NCI-H1436 (cell line): ENCODE results near the gene TMEM25.
"Not testable (repeated sequence)": the region's sequence is repeated elsewhere in the genome, so short reads cannot be mapped to it uniquely, and the experiment has no call there.

Source experiments
- DNase-seq: peaks from one replicate; lab custom pipeline; 2025; lab: John Stamatoyannopoulos, UW

The TMEM25 gene

DNA sequence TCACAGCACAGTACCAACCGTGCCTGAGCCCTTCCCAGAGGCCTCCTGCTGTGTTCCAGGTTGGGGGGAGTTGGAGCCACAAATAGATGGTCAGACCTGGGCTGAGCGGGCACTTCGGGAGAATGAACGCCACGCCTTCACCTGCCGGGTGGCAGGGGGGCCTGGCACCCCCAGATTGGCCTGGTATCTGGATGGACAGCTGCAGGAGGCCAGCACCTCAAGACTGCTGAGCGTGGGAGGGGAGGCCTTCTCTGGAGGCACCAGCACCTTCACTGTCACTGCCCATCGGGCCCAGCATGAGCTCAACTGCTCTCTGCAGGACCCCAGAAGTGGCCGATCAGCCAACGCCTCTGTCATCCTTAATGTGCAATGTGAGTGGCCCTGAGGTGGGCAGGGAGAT, 1.1 kb downstream of the TMEM25 start:
- DNase-seq = no peak

DNA sequence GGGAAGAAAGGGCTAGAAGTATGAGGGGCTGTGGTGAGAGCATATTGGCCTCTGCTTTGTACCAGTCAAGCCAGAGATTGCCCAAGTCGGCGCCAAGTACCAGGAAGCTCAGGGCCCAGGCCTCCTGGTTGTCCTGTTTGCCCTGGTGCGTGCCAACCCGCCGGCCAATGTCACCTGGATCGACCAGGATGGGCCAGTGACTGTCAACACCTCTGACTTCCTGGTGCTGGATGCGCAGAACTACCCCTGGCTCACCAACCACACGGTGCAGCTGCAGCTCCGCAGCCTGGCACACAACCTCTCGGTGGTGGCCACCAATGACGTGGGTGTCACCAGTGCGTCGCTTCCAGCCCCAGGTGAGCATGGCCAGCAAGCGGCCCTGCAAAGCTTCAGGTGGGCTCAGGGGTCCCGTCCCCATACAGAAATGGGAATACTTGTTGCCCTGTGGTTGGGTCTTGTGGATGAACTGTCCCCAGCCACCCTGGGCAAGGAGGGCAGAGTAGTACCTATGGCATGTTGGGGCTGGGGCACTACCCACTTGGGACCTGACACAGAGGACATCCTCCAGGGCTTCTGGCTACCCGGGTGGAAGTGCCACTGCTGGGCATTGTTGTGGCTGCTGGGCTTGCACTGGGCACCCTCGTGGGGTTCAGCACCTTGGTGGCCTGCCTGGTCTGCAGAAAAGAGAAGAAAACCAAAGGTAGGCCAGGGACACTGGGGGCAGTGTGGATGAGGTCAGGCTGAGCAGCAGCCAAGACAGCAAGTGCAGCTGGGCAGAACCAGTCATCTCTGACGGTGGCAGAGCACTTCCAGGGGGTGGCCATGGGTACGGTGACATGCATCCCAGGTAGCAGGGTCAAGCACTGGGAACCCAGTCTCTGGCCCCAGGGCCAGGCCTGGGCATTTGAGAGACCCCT, 2.1 kb downstream of the TMEM25 start:
- DNase-seq = no peak

DNA sequence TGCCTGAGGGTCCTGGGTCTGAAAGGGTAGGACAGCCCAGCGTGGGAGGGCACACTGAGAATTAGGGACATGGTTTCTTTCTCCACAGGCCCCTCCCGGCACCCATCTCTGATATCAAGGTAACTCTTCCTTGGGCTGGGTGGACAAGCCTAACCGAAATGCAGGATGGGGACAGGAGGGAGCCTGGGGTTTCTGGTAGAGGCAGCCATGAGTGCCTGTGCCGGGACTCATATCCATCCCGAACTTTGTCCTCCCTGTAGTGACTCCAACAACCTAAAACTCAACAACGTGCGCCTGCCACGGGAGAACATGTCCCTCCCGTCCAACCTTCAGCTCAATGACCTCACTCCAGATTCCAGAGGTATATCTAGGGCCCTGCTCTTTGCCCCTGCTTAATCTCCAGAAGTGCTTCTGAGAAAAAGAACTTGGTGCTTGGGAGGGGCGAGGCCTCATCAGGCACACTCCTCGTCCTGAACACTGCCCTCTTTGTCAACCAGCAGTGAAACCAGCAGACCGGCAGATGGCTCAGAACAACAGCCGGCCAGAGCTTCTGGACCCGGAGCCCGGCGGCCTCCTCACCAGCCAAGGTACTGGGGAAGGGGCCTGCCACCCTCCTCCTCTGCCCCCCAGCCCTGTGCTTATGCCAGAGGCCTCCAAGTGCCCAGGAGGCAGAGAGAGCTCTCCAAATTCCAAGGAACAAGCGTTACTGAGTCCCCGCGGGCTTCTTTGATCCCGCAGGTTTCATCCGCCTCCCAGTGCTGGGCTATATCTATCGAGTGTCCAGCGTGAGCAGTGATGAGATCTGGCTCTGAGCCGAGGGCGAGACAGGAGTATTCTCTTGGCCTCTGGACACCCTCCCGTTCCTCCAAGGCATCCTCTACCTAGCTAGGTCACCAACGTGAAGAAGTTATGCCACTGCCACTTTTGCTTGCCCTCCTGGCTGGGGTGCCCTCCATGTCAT, 3.1 kb downstream of the TMEM25 start:
- no peak for DNase-seq

DNA sequence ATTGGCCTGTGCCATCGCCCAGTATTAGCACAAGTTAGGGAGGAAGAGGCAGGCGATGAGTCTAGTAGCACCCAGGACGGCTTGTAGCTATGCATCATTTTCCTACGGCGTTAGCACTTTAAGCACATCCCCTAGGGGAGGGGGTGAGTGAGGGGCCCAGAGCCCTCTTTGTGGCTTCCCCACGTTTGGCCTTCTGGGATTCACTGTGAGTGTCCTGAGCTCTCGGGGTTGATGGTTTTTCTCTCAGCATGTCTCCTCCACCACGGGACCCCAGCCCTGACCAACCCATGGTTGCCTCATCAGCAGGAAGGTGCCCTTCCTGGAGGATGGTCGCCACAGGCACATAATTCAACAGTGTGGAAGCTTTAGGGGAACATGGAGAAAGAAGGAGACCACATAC, 4.3 kb downstream of the TMEM25 start:
- no peak for DNase-seq

DNA sequence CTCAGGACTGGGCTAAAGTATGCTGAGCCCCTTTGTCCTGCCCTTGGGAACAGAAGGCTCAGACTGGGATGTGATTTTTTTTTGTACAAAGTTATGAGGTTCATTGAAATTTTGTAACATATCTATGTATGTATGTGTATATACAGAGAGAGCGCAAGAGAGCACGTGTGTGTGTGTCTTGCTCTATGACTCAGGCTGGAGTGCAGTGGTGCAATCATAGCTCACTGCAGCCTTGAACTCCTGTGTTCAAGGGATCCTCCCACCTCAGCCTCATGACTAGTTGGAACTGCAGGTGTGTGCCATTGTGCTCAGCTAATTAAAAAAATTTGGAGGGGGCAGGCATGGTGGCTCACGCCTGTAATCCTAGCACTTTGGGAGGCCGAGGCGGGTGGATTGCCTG, 5.7 kb downstream of the TMEM25 start:
- no peak for DNase-seq

DNA sequence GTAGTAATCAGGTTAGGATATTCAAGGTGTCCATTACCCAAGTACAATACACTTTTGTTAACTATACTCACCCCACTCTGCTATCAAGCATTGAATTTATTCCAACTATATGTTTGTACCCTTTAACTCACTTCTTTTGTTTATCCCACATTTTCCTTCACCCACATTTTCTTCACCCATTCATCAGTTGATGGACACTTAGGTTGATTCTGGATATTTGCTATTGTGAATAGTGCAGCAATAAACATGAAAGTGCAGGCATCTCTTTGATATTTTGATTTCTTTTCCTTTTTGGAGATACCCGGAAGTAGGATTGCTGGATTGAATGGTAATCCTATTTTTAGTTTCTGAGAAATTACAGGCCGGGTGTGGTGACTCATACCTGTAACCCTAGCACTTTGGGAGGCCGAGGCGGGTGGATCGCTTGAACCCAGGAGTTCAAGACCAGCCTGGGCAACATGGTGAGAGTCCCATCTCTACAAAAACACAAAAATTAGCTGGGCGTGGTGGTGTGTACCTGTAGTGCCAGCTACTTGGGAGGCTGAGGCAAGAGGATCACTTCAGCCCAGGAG, 6.5 kb downstream of the TMEM25 start:
- DNase-seq = no peak

DNA sequence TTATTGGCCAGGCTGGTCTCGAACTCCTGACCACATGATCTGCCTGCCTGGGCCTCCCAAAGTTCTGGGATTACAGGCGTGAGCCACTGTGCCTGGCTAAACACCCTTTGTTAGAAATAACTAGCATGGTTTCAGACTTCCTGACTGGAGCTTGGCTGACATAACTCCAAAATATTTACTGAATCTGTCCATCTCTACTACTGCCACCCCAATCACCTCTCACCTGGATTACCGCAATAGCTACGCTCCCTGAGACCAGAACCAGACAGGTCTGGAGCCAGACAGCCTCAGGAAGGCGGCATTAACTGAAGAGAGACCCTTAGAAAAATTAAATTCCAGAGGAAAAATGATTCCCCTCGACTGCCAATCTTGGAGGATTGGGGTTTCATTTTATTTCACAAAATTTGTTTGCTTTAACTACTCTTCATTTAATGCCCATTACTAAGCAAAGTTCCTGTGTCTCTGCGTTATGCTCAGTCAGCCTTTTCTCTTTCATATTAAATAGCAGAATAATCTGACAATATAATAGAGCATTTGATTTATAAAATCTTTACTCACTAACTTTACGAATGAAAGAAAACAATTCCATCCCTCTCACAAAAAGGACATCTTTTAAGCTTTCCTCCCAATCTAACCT, 13.1 kb downstream of the TMEM25 start:
- DNase-seq = no peak

DNA sequence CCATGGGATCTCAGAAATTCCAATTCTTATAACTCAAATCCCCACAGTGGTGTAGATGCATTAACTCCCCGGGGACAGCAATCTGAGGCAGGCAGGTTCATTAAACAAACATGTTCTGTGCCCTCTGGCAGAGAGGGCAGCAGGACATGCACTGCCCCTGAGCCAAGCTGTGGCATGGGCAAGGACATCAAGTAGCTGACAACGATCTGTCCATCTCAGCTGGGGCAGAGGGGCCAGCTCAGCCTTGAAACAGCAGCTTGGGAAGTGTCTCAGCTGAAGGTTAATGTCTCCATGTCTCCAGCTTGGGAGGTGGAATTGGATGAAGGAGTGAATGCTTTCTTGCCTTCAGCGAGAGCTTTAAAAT, 13.6 kb downstream of the TMEM25 start:
- no peak for DNase-seq

DNA sequence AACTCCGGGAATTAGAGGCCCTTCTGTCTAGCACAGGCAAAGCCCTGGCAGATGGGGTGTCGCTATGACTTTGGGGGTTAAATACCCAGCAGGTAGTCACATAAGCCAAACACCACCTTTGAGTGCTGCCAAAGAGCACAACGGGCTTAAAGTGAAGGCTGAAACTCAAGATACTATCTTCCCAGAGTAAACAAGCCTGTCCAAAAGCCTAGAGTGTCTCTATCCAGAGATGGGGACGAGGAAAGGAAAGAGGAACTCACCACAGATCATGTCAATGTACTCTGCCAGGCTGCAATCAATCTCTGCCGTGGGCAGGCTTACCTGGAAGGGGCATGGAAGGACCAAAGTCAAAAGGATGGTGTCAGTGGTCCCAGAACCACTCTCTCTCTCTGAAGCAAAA, 14.5 kb downstream of the TMEM25 start:
- DNase-seq = no peak

DNA sequence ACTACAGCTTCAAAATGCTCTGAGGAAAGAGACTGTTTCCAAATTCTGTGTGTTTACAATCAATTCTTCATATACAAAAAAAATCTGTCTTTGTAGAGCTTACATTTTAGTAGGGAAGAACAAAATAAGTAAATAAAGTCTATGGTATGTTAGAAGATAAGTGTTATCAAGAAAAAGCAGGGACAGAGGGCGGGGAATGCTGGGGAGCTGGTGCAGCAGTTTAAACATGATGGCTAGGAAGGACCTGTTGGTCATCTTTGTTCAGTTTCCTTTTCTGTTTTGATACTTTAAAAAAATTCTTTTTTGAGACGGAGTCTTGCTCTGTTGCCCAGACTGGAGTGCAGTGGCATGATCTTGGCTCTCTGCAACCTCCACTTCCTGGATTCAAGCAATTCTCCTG, 16.1 kb downstream of the TMEM25 start:
- no peak for DNase-seq

DNA sequence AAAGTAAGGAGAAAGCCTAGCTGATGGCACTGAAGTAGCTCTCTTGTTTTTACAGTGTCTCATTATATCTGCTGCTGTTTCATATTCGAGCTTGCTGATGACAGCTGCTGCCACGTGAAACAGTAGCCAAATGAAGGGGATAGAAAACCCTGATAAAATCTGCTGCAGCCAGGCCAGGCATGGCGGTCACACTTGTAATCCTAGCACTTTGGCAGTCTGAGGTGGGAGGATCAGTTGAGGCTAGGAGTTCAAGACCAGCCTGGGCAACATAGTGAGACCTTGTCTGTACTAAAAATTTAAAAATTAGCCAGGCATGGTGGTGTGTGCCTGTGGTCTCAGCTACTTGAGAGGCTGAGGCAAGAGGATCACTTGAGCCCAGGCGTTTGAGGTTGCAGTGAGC, 21.3 kb downstream of the TMEM25 start:
- no peak for DNase-seq

DNA sequence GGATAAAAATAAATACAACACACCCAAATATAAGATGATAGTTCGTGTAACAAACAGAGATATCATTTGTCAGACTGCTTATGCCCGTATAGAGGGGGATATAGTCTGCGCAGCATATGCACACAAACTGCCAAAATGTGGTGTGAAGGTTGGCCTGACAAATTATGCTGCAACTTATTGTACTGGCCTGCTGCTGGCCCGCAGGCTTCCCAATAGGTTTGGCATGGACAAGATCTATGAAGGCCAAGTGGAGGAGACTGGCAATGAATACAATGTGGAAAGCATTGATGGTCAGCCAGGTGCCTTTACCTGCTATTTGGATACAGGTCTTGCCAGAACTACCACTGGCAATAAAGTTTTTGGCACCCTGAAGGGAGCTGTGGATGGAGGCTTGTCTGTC, 29.8 kb downstream of the TMEM25 start:
- no peak for DNase-seq

DNA sequence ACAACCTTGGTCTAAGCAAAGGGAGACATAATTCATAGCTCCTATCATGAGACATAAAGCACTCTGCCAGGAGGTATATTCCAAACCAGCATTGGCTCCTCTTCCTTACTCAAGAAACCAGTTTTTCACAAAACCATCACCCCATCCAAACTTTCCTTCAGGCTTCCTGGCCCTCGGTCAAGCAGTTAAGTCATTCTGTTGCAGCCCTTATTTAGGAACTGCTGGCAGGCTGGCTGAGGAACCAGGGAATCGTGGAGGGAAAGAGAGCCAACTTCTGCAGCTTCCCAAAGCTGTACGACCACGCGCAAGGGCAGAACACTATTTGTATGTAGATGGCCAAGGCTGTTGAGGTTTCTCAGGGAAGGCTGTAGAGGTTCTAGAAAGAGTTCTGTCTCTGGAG, 34.1 kb downstream of the TMEM25 start:
- DNase-seq = no peak

DNA sequence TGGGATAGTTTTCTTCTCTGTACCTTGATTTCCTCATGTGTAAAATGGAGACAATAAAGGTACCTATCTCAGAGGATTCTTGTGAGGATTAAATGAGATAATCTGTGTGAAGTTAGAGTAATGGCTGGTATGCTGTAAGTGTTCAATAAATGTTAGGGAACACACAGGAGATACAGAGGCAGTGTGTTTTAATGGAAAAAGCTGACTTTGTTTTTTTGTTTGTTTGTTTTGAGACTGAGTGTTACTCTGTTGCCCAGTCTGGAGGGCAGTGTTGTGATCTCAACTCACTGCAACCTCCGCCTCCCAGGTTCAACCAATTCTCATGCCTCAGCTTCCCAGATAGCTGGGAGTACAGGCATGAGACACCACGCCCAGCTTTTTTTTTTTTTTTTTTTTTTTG, 38.7 kb downstream of the TMEM25 start:
- no peak for DNase-seq

DNA sequence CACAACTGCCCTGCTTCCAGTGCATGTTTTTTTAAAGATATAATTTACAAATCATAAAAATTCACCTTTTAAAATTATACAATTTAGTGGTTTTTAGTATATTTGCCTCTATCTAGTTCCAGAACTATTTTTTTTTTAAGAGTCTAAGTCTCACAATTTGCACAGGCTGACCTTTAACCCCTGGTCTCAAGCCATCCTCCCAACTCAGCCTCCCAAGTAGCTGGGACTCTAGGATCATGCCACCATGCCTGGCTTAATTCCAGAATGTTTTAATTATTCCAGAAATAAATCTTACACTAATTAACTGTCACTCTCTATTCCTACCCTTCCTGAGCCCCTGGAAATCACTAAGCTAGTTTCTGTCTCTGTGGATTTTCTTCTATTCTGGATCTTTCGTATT, 39.8 kb downstream of the TMEM25 start:
- no peak for DNase-seq

DNA sequence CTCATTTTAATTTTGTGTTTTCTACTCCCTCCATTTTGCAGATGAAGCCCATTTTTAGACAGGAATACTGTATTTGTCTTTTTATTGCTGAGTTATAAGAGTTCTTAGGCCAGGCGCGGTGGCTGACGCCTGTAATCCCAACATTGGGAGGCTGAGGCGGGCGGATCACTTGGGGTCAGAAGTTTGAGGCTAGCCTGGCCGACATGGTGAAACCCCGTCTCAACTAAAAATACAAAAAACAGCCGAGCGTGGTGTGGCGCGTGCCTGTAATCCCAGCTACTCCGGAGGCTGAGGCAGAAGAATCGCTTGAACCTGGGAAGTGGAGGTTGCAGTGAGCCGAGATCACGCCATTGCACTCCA, 40.7 kb downstream of the TMEM25 start:
- not testable (repeated sequence) for DNase-seq

DNA sequence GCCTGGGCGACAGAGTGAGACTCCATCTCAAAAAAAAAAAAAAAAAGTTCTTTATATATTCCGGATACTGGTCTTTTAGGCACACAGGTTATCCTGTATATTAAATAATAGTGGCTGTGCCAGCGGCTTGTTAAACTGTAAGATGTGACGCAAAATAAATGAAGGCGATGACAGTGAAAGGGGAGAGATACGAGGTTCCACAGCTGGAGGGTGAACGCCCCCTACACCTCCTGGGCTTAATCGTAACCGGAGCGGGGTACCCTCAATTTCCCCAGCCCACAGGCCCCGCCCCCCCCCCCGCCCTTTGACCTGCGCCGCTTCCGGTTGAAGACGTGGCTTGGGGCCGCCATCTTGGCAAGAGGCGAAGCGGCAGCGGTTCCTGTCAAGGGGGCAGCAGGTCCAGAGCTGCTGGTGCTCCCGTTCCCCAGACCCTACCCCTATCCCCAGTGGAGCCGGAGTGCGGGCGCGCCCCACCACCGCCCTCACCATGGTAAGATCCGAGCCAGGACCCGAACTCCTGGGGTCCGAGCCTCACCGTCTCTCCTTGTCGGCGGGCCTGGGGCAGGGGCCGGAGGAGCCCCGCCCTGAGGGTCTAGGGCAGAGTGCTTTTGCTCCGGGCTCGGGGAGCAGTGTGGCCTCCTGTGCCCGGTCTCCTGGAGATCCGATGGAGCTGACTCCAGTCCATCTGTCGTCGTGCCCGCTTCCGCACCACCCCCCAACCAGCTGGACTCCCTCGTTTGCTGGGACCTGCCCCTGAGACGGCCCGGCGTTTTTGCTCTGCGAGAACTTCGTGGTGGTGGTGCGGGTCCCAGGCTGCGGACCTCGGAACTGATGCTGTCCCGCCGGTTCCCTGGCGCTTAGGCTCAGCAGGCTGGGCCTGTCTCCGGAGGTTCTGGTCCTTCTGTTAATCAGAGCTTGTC, 41.3 kb downstream of the TMEM25 start, which contains the start of gene ARCN1:
Gene ARCN1 (plus strand): TSS at position 349 of the 920 bp plus-strand sequence. CDS start 139 bp downstream, at position 488.
- DNase-seq = peak; percentile 63

DNA sequence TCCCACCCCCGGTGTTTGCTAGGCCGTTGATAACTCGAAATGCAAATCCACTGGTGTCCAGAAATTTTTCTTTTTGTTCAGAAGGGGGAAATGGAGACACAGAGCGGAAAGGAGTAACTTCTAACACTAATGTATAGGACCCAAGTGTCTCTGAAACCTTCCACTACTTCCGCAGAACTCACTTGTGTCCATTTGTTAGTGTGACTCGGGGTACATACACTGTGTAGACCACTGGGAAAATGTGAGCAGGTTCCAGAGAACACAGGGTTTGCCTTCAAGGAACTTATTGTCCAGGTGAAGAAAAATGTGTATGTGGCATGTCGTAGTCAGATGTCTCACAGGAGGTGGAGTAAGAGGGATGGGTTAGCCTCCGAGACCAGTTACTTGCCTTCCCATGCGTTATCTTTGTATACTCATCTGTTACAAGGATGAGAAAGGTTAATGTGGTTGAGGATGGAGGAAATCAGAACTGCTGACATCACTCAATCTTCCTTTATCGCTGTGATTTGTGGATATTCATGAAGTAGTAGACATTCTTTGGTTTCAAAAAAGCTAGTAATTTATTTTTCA, 42.1 kb downstream of the TMEM25 start:
- DNase-seq = no peak

DNA sequence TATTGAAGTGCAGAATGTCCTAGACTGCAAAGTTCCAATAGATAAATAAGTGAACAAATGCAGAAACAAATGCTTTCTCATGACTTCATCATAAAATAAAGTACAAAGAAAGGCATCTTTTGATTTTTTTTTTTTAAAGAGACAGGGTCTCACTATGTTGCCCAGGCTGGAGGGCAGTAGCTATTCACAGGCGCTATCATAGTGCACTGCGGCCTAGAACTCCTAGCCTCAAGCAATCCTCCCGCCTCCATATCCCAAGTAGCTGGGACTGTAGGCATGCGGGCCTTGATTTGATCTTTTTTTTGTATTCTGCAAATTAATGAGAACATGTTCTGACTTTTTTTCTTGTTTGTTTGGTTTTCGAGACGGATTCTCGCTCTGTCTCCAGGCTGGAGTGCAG, 43.6 kb downstream of the TMEM25 start:
- DNase-seq = no peak

DNA sequence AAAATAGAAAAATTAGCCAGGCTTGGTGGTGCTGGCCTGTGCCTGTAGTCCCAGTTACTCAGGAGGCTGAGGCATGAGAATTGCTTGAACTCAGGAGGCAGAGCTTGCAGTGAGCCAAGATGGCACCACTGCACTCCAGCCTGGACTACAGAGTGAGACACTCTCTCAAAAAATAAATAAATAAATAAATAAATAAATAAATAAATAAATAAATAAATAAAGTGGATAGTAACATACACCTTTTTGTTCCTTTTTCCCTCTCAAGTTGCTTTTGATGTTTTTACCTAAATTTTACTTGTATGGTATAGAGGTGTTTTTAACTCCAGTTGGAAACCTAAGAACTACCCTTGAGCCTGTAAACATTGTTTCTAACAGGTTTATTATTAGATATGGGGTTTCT, 47.0 kb downstream of the TMEM25 start:
- not testable (repeated sequence) for DNase-seq

DNA sequence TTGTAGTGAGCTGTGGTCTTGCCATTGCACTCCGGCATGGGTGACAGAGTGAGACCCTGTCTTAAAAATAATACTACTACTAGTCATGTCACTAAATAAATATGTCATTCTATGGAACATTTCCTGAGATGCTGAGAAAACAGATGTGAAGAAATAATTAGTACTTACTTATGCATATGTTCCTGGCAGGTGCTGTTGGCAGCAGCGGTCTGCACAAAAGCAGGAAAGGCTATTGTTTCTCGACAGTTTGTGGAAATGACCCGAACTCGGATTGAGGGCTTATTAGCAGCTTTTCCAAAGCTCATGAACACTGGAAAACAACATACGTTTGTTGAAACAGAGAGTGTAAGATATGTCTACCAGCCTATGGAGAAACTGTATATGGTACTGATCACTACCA, 50.1 kb downstream of the TMEM25 start:
- DNase-seq = no peak
